Measurements from ENCODE around the gene PTP4A1. TPM values are rescaled to one million over a fixed set of nuclear protein-coding genes. Genes with fewer than 3 reads are reported as not detected.

Gene PTP4A1
- total and polyA plus RNA-seq, 2 donors (not counting 1 experiment from before 2014, with no cell fraction given): 48.1 to 64.5 TPM

DNA sequence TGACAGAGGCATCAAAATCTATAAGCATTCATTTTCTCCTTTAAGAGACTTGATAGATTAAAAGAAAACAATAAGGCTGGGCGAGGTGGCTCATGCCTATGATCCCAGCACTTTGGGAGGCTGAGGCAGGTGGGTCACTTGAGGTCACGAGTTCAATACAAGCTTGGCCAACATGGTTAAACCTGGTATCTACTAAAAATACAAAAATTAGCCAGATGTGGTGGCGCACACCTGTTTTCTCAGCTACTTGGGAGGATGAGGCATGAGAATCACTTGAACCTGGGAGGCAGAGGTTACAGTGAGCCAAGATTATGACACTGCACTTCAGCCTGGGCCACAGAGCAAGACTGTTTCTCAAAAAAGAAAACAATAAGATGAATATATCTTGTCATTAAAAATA is 39.3 kb upstream of the PTP4A1 start:
- Histone ChIP-seq H4K20me1 (ENCODE audit: control insufficient read depth, extremely low read depth, insufficient read depth, low read length) (no peaks in the 10 kb centered on the region), H3K27me3 (ENCODE audit: control insufficient read depth, insufficient read depth, low read length) (no peaks in the 10 kb centered on the region), H3K9ac (ENCODE audit: insufficient read depth, low read length) (no peak overlapping the region), H3K4me2 (ENCODE audit: extremely low read depth, insufficient read depth, low read length) (no peak overlapping the region), H3K4me3 (replicated peaks in 1 of 4; ENCODE audit: control extremely low read depth in 1 of 4, insufficient read depth in 1 of 4, low read depth in 3 of 4, low read length in 4 of 4) (no peak overlapping the region), H3K27ac (ENCODE audit: insufficient read depth, low read length) (no peak overlapping the region), H2AFZ (ENCODE audit: low read length) (no peak overlapping the region), H3K79me2 (ENCODE audit: control insufficient read depth, insufficient read depth, low read length) (no peaks in the 10 kb centered on the region), H3K36me3 (ENCODE audit: control insufficient read depth, insufficient read depth, low read length) (no peaks in the 10 kb centered on the region), H3K4me1 (ENCODE audit: control insufficient read depth, extremely low read depth, insufficient read depth, low read length) (peaks cover 1% of the 10 kb centered on the region), H3K9me3 (ENCODE audit: control insufficient read depth, insufficient read depth, low read depth, low read length) (no peaks in the 10 kb centered on the region)
- no peak for TF ChIP-seq EZH2 (IDR thresholded peaks at IDR 0.05; ENCODE audit: low read length, missing control alignments)
- TF ChIP-seq, protein P1, sequence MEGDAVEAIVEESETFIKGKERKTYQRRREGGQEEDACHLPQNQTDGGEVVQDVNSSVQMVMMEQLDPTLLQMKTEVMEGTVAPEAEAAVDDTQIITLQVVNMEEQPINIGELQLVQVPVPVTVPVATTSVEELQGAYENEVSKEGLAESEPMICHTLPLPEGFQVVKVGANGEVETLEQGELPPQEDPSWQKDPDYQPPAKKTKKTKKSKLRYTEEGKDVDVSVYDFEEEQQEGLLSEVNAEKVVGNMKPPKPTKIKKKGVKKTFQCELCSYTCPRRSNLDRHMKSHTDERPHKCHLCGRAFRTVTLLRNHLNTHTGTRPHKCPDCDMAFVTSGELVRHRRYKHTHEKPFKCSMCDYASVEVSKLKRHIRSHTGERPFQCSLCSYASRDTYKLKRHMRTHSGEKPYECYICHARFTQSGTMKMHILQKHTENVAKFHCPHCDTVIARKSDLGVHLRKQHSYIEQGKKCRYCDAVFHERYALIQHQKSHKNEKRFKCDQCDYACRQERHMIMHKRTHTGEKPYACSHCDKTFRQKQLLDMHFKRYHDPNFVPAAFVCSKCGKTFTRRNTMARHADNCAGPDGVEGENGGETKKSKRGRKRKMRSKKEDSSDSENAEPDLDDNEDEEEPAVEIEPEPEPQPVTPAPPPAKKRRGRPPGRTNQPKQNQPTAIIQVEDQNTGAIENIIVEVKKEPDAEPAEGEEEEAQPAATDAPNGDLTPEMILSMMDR (conservative IDR thresholded peaks at IDR 0.05 in 1 of 2, IDR thresholded peaks at IDR 0.05 in 1 of 2; ENCODE audit: low read depth in 1 of 2, low read length in 2 of 2): no peak
- DNase-seq (ENCODE audit: low read depth in 2 of 2): no peak

DNA sequence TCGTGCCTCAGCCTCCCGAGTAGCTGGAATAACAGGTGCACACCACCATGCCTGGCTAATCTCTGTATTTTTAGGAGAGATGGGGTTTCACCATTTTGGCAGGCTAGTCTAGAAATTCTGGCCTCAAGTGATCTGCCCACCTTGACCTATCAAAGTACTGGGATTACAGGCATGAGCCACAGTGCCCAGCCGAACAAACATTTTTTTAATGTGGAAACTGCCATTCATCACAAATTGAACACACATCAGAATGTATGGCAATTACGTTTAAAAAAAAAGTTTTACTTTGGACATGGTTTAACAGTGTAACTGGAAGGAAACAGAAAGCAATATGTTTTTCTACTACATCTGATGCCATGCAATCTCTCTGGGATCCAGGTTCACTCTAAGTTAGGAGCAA is 38.3 kb upstream of the PTP4A1 start:
- H2AFZ ChIP-seq (ENCODE audit: low read length): no peak overlapping the region
- no peak overlapping the region for H3K4me2 ChIP-seq (ENCODE audit: extremely low read depth, insufficient read depth, low read length)
- no peaks in the 10 kb centered on the region for H3K79me2 ChIP-seq (ENCODE audit: control insufficient read depth, insufficient read depth, low read length)
- no peak for DNase-seq (ENCODE audit: low read depth in 2 of 2)
- H3K27me3 ChIP-seq (ENCODE audit: control insufficient read depth, insufficient read depth, low read length): no peaks in the 10 kb centered on the region
- no peak overlapping the region for H3K9ac ChIP-seq (ENCODE audit: insufficient read depth, low read length)
- H3K27ac ChIP-seq (ENCODE audit: insufficient read depth, low read length): no peak overlapping the region
- H3K9me3 ChIP-seq (ENCODE audit: control insufficient read depth, insufficient read depth, low read depth, low read length): no peaks in the 10 kb centered on the region
- H3K4me3 ChIP-seq (replicated peaks in 1 of 4; ENCODE audit: control extremely low read depth in 1 of 4, insufficient read depth in 1 of 4, low read depth in 3 of 4, low read length in 4 of 4): no peak overlapping the region
- TF ChIP-seq, protein P1 (conservative IDR thresholded peaks at IDR 0.05 in 1 of 2, IDR thresholded peaks at IDR 0.05 in 1 of 2; ENCODE audit: low read depth in 1 of 2, low read length in 2 of 2): no peak
- no peak for TF ChIP-seq EZH2 (IDR thresholded peaks at IDR 0.05; ENCODE audit: low read length, missing control alignments)
- H3K36me3 ChIP-seq (ENCODE audit: control insufficient read depth, insufficient read depth, low read length): no peaks in the 10 kb centered on the region
- H3K4me1 ChIP-seq (ENCODE audit: control insufficient read depth, extremely low read depth, insufficient read depth, low read length): no peaks in the 10 kb centered on the region
- H4K20me1 ChIP-seq (ENCODE audit: control insufficient read depth, extremely low read depth, insufficient read depth, low read length): no peaks in the 10 kb centered on the region

DNA sequence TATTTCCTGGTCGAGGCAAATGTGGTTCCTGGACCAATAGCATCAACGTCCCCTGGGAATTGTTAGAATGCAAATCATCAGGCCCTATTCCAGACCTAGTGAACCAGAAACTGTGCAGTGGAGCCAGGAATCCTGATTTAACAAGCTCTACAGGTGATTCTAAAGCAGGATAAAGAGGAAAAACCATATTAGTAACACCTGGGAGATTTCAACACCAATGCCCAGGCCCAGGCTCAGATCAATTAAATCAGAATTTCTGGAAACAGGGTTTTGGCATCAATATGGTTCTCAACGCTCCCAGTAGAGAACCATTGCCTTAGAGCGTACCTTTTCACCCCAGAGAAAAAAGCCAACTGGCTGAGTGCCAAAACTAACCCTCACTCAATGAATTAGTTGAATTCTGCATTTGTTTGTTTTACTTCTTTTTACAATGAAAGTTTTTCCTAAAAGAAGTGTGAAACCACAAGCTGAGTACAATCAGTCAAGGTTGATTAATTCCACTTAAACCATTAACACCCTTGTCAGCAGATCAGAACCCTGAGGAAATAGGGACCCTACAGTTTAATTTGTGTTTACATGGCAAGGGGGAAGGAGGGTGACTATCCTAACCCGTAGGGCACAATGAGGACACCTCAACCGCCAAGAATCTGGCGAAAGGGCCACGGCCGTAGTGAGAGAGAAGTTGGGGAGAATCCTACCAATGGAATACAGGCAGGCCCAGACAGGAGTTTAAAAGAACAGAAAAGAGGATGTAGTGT is 34.9 kb upstream of the PTP4A1 start:
- H3K9me3 ChIP-seq (ENCODE audit: control insufficient read depth, insufficient read depth, low read depth, low read length): no peaks in the 10 kb centered on the region
- H3K27me3 ChIP-seq (ENCODE audit: control insufficient read depth, insufficient read depth, low read length): no peaks in the 10 kb centered on the region
- H3K4me2 ChIP-seq (ENCODE audit: extremely low read depth, insufficient read depth, low read length): no peak overlapping the region
- H3K4me3 ChIP-seq (replicated peaks in 1 of 4; ENCODE audit: control extremely low read depth in 1 of 4, insufficient read depth in 1 of 4, low read depth in 3 of 4, low read length in 4 of 4): no peak overlapping the region
- DNase-seq (ENCODE audit: low read depth in 2 of 2): no peak
- no peak overlapping the region for H3K9ac ChIP-seq (ENCODE audit: insufficient read depth, low read length)
- no peaks in the 10 kb centered on the region for H3K79me2 ChIP-seq (ENCODE audit: control insufficient read depth, insufficient read depth, low read length)
- H3K27ac ChIP-seq (ENCODE audit: insufficient read depth, low read length): no peak overlapping the region
- H3K4me1 ChIP-seq (ENCODE audit: control insufficient read depth, extremely low read depth, insufficient read depth, low read length): no peaks in the 10 kb centered on the region
- H4K20me1 ChIP-seq (ENCODE audit: control insufficient read depth, extremely low read depth, insufficient read depth, low read length): no peaks in the 10 kb centered on the region
- TF ChIP-seq, protein P1 (conservative IDR thresholded peaks at IDR 0.05 in 1 of 2, IDR thresholded peaks at IDR 0.05 in 1 of 2; ENCODE audit: low read depth in 1 of 2, low read length in 2 of 2): no peak
- TF ChIP-seq EZH2 (IDR thresholded peaks at IDR 0.05; ENCODE audit: low read length, missing control alignments): no peak
- no peaks in the 10 kb centered on the region for H3K36me3 ChIP-seq (ENCODE audit: control insufficient read depth, insufficient read depth, low read length)
- no peak overlapping the region for H2AFZ ChIP-seq (ENCODE audit: low read length)
